ENCODE measurements around the gene ADCK2.
"Not testable (repeated sequence)": the region's sequence is repeated elsewhere in the genome, so short reads cannot be mapped to it uniquely, and the experiment has no call there.

ADCK2 gene

GRCh38 chr7:140646931-140647647, 25.7 kb upstream of the ADCK2 start:
- no peak for DNase-seq (ENCODE audit: low read depth in 1 of 2, low spot score in 1 of 2)

- no peak for DNase-seq (ENCODE audit: low read depth in 1 of 2, low spot score in 1 of 2)
These were observed 23.1 kb upstream of the ADCK2 start for GRCh38 chr7:140649556-140650205.

DNA sequence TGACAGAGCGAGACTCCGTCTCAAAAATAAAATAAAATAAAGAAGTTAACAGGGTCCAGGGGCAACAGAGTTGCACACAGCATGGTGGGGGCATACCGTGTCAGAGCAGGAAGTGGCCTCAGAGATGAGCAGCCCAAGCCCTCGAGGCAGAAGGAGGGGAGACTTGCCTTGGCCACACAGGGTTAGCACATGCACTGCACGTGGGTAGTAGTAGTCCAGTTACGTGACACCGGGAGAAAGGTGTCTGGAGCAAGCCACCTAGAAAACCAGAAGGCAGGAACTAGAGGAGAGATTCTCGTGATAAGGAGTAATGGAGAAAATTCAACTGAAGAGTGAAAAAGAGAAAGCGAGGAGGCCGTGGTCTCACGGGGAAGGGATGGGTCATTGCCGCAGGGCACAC, 22.4 kb upstream of the ADCK2 start:
- no peak for DNase-seq (ENCODE audit: low read depth in 1 of 2, low spot score in 1 of 2)

GRCh38 chr7:140653319-140654108, 19.2 kb upstream of the ADCK2 start:
- DNase-seq (ENCODE audit: low read depth in 1 of 2, low spot score in 1 of 2): peak in 1 of 2 donors; percentile 30

DNA sequence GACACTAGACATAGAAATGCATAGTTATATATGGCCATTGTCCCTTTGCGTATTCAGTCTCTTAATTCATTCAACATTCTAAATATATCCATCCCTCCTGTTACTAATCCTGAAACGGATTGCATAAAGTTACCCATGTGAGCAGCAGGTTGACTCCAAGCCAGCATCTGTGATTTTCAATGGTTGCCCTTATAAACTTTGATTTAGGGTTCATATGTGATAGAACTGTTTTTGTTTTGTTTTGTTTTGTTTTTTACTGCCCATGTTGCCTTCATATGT, 18.7 kb upstream of the ADCK2 start:
- no peak for DNase-seq (ENCODE audit: low read depth in 1 of 2, low spot score in 1 of 2)

GRCh38 chr7:140654661-140655060, 18.1 kb upstream of the ADCK2 start:
- DNase-seq (ENCODE audit: low read depth in 1 of 2, low spot score in 1 of 2): no peak

- no peak for DNase-seq (ENCODE audit: low read depth in 1 of 2, low spot score in 1 of 2)
These were observed 17.0 kb upstream of the ADCK2 start for GRCh38 chr7:140655511-140656408.

- DNase-seq (ENCODE audit: low read depth in 1 of 2, low spot score in 1 of 2): peak in 1 of 2 donors; percentile 15
These were observed 15.9 kb upstream of the ADCK2 start for GRCh38 chr7:140656548-140657515.

- no peak for DNase-seq (ENCODE audit: low read depth in 1 of 2, low spot score in 1 of 2)
These were observed 14.9 kb upstream of the ADCK2 start for GRCh38 chr7:140657891-140658290.

- DNase-seq (ENCODE audit: low read depth in 1 of 2, low spot score in 1 of 2): no peak
These were observed 12.9 kb upstream of the ADCK2 start for GRCh38 chr7:140659856-140660255.

GRCh38 chr7:140661124-140661523, 11.6 kb upstream of the ADCK2 start:
- DNase-seq (ENCODE audit: low read depth in 1 of 2, low spot score in 1 of 2): no peak

- DNase-seq (ENCODE audit: low read depth in 1 of 2, low spot score in 1 of 2): not testable (repeated sequence)
These were observed 9.8 kb upstream of the ADCK2 start for GRCh38 chr7:140662938-140663337.

GRCh38 chr7:140667476-140667875, 5.3 kb upstream of the ADCK2 start:
- no peak for DNase-seq (ENCODE audit: low read depth in 1 of 2, low spot score in 1 of 2)

DNA sequence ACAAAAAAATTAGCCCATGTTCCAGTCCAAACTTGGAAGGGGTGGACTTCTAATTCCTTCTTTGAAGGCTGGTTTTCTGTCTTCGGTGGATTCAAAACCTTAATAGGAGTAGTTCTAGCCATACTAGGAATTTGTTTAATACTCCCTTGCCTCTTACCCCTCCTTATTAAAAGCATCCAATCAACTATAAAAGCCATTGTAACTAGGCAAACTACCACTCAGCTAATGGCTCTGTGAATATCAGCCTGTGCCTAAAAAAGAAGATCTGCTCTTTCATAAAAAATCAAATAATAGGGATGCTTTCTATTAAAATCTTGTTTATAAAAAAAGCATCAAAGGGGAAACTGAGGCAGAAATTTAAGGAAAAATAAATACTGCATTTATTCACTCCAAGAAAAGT, 4.1 kb upstream of the ADCK2 start:
- DNase-seq (ENCODE audit: low read depth in 1 of 2, low spot score in 1 of 2): no peak

GRCh38 chr7:140669352-140669751, 3.4 kb upstream of the ADCK2 start:
- no peak for DNase-seq (ENCODE audit: low read depth in 1 of 2, low spot score in 1 of 2)

DNA sequence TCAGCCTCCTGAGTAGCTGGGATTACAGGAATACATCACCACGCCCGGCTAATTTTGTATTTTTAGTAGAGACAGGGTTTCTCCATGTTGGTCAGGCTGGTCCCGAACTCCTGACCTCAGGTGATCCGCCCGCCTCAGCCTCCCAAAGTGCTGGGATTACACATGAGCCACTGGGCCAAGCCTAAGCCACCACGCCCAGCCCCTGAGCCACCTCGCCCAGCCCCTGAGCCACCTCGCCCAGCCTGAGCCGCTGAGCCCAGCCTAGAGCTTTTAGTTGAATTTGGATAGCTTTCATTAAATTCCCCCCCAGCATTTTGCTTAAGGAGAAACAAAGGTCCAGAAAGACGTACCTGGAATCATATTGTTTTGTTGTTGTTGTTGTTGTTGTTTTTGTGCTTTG, 2.9 kb upstream of the ADCK2 start:
- not testable (repeated sequence) for DNase-seq (ENCODE audit: low read depth in 1 of 2, low spot score in 1 of 2)

DNA sequence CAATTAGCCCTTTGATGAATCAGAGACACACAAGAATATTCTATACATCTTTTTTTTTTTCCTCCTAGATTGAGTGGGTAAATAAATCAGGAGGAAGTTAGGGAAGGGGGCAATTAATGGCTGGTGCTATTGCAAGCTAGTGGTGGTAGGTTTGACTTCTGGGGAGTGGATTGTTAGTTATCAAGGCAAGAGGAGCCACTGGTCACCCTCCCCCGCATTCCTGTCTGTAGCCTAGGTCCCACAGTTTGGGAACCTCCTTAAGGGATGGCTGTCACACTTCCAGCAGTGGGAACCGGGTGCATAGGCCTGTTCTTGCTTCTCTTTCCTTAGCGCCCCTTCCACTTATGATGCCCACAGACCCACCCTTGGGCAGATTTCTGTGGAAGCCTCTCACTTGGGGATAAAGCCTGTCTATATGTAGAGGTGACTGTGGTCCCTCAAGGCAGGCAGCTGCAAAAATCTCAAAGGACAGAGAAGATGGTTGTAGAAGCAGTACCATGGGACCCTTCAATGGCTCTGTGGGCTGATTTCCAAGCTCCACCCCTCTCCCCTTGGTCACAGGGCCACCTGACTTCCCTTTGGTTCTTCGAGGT, 2.3 kb upstream of the ADCK2 start:
- DNase-seq (ENCODE audit: low read depth in 1 of 2, low spot score in 1 of 2): no peak

GRCh38 chr7:140671966-140672365, 779 bp upstream of the ADCK2 start:
- no peak for DNase-seq (ENCODE audit: low read depth in 1 of 2, low spot score in 1 of 2)

- peak; percentile 30 to 49 for DNase-seq (ENCODE audit: low read depth in 1 of 2, low spot score in 1 of 2)
These were observed 473 bp downstream of the ADCK2 start for GRCh38 chr7:140673063-140673773.

All from activated CD4-positive, alpha-beta T cell treated with anti-CD3 and anti-CD28 coated beads, Interleukin-2, amount 50 U/mL, for 24 hours (primary cell).